Breast epithelium (tissue), 3 donors: ENCODE data around the gene JMJD1C.

Source experiments
- POLR2A ChIP-seq: fragments of 450-650 bp; IDR thresholded peaks from one replicate; pipeline ENCODE4 v1.6.1; 2016; ENCODE audit warnings: antibody characterized with exemption, mild to moderate bottlenecking, moderate library complexity
- POLR2AphosphoS5 ChIP-seq, 3 donors: sonication (generic); formaldehyde crosslinking; IDR thresholded peaks; one replicate each; pipeline ENCODE4 v1.6.1; 2017; ENCODE audit warnings: antibody characterized with exemption in 3 of 3

DNA sequence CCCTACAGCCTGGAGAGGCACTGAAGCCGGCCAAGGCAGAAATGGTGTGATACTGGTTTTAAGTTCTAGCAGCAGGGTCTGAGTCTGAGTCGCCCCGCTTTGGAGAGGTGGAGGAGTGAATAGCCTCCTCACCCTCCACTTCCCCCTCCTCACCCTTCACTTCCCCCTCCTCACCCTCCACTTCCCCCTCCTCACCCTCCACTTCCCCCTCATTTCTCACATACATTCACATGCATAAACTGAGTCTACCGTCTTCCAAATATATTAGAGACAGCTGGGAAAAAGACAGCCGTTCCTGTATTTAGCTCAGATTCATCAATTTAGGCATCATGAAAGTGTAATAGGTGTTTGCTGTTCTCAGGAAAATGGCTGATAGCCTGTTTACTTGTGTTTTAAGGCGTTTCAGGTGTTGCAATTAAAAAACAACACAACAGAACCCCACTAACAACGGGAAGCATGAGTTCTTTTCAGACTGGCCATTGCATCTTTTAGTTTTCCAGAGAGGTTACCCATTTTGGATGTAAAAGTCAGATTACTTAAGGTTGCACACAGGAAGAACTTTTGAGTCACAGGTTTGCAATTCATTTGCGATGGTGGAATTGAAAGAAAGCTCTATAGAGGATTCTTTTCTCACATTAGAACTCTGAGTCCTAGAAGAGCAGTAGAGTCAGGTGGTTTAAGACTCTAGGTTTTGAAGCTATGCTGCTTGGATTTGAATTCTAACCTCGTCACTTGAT, 331.8 kb downstream of the JMJD1C start:
- TF ChIP-seq POLR2AphosphoS5 (IDR thresholded peaks at IDR 0.05) (no peak), POLR2A (no peak)
